ENCODE measurements around the gene SLC35F2.
A peak's percentile ranks its signal among the peaks of the same experiment; 100 is the strongest.
"Not testable (repeated sequence)": the region's sequence is repeated elsewhere in the genome, so short reads cannot be mapped to it uniquely, and the experiment has no call there.

Gene SLC35F2

DNA sequence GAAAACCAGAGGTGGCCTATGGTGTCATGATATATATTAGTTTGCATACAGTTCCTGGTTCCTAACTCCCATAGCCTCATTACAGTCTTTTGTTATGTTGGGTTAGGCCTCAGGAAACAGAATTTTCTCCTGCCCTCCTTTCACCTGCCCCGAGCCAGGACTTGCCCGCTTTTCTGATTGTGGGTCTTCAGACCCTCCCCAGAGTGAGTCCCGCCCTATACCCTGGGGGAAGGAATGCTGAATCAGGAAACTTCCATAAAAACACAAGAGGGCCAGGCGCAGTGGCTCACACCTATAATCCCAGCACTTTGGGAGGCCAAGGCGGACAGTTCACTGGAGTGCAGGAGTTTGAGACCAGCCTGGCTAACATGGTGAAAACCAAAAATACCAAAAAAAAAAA lies 70.9 kb downstream of the SLC35F2 start:
- no peak for DNase-seq

DNA sequence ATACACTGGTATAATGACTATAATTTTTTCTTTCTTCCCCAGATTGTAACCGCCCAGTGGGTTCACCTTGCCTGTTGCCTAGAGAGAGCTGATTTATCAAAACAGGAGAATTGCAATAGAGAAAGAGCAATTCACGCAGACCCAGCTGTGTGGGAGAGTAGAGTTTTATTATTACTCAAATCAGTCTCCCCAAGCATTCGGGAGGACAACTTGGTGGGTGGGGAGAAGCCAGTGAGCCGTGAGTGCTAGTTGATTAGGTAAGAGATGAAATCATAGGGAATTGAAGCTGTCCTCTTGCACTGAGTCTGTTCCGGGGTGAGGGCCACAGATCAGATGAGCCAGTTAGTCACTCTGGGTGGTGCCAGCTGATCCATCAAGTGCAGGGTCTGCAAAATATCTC lies 73.2 kb downstream of the SLC35F2 start:
- DNase-seq, result peak; percentile 14

DNA sequence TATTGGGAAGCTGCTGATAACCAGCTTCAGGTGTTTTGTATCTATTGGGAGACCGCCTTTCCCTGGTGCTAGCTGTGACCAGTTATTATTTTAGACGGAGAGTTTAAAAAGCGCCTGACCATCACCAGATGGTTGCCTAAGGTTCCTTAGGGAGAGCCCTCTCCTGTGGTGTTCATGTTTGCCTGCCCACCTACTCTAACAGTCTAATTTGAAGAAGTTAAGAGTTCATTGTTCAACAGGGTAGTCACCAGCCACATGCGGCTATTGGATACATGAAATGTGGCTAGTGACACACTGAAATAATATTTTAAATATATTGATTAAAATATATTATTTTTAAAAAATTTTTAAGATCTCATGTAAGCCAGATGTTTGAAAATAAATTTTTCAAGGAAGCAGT lies 75.5 kb downstream of the SLC35F2 start:
- peak; percentile 26 for DNase-seq

DNA sequence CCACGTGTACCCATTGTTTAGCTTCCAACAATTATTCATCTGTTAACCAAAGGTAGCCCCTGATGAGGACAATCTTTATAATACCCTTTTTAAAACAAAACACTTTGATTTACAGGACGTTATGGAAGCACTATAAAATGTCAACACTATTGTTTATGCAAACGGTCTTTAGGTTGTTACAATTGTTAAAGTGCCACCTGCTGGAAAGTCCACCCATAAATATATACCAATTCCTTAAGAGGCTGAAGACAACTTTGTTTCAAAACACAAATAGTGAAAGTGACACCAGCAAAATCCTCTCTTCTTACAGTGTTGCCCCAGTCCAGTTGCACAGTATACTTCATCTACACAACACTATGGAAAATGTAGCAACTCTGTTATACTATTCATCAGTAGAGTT lies 77.8 kb downstream of the SLC35F2 start:
- no peak for DNase-seq

DNA sequence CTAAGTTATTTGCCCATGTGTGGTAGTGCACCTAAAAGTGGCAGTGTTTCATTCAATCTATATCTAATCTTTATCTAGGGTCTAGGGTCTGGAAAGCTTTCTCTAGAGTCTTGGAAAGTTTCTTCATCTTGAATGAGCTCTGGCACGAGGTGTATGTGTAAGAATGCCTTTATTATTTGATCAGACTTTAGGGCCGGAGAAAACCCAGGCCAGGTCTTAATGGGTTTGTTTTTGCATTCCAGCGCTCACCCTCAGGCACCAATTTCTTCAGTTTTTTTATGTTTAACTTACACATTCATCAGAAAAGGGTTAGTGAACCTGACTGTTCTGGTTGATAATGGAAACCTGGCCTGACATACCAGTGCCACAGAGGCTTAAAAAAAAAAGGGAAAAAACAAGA lies 78.5 kb downstream of the SLC35F2 start:
- no peak for DNase-seq

DNA sequence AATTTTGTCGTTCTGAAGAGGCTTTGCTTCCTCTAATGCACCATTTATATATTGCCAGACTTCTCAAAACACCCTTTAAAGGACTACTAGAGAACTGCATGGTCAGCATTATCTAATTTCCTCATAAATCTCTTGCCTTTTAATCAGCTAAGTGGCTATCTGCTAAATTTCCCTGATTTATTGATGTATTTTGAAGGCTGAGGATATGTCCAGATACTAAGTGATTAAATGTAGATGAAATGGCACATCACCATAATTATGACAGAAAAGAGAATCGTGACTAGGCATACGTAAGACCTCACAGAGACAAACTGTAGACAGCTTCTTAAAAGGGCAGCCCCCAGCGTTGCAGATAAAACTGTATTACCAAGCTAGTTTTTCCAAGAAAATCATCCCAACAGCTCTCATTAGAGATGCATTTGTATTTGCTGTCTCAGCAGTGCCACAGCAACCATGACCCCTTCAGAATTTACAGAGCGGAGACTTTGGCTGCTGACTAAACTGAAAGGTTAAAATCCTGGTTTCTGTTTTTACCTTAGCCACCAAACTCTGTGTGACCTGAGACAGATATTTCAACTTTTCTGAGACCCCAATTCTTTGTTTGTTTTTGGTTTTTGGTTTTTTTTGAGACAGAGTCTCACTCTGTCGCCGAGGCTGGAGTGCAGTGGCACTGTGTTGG lies 79.6 kb downstream of the SLC35F2 start:
- no peak for DNase-seq

DNA sequence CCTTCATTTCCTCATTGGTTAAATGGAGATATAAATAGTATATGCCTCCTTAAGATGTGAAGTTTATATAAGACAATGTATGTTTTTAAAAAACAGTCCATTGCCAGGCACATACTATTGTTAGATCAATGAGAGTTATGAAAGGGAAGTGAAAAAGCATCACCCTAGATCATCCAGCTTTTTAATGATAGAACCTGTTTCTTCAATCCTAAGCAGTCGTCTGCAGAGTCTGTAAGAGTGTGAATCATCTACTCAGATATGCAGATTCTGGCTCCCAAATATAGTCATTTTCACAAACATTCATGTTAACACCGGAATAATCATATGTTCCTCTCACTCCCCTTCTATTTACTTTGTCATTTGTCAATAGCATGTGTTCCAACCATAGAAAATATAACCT lies 81.5 kb downstream of the SLC35F2 start:
- DNase-seq, result no peak

DNA sequence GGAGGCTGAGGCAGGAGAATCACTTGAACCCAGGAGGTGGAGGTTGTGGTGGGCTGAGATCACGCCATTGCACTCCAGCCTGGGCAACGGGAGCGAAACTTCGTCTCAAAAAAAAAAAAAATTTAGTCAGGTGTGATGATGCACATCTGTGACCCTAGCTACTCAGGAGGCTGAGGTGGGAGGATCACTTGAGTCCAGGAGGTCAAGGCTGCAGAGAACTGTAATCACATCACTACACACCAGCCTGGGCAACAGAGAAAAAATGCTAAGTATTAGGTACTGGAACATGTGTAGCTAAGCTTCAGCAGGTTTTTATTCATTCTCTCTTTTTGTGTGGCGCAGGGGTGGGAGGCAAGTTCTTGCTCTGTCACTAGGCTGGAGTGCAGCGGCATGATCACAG lies 82.5 kb downstream of the SLC35F2 start:
- DNase-seq, result no peak

DNA sequence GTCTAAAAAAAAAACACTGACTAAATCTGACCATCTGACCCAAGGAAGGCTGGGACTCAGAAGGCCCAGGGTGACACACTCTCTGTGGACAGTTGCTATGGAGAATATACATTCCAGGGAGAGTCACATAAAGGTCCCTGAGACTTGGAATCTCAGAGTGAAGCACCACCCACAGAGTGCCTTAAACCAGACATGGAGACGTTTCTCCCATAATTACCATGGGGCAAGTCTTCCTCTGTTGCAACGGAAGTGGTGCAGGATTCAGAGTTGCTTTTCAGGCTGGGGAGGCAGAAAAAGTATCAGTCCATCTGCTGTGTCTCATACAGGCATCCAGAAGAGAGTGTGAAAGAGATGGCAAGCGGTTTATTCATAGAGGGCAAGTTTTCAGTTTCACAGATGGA lies 88.0 kb downstream of the SLC35F2 start:
- DNase-seq, result peak; percentile 45

DNA sequence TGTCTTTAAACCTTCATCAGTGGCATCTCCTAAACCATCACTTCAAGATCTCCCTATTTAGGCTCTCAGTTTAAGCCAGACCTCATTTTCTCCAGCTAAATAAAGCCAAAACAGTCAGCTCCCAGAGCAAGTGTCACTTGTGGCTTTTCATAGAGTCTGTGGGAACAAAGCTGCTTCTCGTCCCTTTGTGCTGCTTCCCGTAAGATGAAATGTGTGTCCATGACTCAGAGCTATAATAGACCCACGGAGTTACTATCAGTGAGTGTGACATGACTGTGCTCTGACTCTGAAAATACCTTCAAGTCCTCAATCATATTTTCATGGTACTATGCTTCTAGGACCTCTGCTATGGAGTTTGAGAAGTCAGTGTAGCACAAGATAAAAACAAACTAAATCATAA lies 89.4 kb downstream of the SLC35F2 start:
- DNase-seq, result peak; percentile 68

DNA sequence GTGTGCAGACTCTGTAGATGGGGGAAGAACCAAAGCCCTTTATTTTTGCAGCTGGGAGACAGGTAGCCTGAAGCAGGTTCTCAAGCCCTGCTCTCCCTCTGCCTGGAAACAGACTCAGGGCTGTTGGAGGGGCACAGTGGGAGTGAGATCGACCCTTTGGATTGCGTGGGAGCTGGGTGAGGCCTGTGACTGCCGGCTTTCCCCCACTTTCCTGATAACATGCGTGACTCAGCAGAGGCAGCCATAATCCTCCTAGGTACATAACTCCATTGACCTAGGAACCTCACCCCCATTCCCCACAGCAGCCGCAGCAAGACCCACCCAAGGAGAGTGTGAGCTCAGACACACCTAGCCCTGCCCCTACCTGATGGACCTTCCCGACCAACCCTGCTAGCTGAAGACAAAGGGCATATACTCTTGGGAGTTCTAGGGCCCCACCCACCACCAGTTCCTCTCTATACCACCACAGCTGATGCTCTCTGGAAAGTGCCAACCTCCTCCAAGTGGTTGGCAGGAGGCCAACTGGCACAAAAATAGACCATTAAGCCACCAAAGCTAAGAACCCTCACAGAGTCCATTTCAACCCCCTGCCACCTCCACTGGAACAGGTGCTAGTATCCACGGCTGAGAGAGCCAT lies 99.8 kb downstream of the SLC35F2 start:
- DNase-seq, result not testable (repeated sequence)

DNA sequence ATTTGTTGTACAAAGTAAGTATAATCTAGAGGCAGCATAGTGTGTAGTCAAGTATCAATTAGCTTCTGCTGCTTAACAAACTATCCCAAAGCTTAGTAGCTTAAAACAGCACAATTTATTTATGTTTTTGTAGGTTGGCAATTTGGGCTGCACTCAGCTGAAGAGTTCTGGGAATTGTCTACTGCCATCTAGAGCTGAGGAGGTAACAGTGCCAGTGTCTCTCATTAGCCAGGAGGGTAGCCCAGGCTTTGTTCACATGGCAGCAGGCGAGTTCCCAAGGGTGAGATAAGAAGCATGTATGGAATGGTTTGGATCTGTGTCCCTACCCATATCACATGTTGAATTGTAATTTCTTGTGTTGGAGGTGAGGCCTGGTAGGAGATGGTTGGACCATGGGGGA lies 100.9 kb downstream of the SLC35F2 start:
- no peak for DNase-seq

DNA sequence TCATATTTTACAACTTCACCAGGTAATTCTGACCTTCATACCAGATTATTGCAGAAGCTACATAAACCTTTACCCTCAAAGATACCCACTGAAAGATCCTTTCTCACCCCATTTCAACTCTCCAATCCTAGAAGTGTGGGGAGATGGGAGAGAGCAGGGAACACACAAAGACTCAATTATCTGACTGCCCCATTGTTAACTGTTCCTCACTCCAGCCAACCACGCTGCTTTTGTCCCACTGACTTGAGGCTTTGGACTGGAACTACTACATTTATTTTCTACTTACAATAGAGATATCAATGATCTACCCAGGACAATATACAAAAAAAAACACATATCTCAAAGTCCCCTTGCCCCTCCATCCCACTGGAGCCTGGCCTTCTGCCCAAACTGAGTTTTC lies 102.0 kb downstream of the SLC35F2 start:
- DNase-seq, result no peak

DNA sequence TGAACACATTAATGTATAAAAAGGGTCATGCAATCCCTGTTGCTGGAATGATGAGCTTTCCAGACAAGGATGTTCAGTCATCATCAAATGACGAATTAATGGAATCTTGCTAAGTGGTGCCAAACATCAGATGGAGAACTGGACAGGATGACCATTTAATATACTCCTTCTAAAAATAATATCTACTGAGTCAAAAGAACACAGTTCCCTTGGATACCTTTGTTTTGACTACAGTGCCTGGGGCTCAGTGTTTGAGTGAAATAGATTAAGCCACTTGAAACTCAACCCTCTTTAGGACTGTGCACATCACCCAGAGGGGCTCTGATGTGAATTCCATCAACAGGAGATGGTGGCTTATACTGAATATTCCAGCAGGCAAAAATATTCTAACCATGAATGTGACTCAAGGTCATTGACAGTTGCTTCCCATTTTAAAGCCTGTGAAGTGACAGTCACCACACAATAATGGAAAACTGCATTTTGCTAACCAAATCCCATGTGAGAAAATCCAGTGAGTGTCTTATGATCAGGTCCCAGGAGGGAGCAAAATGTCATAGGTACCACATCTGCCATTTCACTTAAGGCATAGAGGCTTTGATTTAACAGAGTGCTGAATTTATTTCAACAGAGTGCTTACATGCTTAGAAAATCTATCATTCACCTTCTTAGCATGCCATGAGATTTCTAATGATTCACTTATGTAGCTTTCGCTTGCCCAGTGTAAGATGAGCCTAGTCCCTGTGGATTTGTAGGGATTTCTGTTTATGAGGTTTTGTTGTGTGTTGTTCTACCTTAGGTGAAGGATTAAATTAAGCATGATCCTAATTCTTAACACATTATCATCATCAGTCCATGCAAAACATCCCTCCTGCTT lies 105.4 kb downstream of the SLC35F2 start:
- peak; percentile 16 for DNase-seq

DNA sequence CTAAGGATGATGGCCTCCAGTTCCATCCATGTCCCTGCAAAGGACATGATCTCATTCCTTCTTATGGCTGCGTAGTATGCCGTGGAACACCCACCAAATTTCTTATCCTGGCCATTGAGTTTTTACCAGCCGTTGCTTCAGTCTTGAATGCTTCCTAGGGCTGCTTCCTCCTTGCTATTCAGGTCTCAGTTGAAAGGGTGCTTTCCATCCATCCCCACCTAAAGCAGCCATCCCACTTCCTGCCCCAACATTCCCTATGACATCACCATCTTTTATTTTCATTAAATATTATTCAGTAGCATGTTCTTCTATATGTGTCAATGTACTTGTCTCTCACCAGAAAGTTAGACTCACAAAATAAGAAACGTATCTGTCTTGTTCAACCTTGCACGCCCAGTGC lies 106.1 kb downstream of the SLC35F2 start:
- DNase-seq, result no peak

DNA sequence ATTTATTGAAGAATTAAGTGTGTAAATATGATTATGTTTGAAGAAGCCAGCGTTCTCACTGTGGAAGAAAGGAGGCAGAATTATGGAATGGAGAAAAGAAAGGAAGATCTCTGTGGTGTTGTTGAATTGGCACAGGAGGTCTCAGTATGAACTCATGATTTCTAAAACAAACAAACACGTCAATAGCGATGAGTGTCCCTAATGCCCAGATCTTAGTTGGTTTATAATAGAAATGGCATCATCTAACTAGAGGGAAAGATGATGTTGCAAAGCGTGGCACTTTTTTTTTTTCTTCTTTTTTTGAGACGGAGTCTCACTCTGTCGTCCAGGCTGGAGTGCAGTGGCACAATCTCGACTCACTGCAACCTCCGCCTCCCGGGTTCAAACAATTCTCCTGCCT lies 107.5 kb downstream of the SLC35F2 start:
- DNase-seq, result no peak

DNA sequence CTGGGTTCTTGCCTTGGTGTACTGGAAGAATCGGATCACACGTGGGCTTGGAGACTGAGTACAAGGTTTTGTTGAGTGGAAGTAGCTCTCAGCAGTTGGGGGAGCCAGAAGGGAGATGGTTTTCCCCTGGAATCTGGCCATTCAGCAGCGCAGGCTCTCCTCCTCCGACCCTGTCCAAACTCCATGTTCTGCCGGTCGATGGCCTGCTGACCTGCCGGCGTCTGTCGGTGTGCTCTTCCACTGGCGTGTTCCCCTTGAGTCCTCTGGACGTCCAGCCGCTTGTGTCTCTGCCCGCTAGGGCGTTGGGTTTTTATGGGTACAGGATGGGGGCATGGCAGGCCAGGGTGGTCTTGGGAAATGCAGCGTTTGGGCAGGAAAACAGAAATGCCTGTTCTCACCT lies 108.3 kb downstream of the SLC35F2 start:
- no peak for DNase-seq

DNA sequence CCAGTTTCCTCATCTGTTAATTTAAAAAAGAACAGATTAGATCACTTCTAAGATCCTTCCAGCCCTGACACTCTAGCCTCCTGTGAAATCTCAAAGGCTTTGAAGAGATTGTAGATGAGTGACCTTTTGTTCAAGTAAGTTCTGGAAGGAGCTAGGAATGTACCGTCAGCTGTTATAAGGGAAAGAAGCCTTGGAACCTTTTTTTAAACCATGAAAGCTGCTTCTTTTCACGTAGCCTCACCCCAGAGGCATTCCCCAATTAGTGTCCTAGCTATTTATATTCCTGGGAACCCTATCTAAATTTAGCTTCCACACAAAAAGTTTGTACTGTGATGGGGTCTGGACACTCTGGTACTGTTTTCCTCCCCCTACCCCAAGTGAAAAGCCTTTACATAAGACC lies 111.0 kb downstream of the SLC35F2 start:
- no peak for DNase-seq

DNA sequence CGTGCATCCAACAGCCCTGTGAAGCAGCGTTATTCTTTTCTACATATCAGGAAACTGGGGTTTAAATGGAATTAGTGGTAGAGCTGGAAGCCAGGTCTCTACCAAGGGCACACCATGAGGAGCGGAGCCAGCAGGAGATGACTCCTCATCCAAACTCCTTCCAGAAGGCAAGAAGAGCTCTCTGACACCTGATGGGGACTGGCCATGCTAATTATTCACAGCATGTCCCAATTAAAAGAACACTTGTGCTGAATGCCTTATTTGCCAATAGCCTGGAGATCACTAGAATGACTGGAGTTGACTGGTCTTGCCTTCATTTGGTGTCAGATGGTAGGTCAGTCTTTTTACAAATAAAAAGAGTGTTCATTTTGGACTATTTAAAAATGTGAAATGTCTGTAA lies 113.9 kb downstream of the SLC35F2 start:
- no peak for DNase-seq

DNA sequence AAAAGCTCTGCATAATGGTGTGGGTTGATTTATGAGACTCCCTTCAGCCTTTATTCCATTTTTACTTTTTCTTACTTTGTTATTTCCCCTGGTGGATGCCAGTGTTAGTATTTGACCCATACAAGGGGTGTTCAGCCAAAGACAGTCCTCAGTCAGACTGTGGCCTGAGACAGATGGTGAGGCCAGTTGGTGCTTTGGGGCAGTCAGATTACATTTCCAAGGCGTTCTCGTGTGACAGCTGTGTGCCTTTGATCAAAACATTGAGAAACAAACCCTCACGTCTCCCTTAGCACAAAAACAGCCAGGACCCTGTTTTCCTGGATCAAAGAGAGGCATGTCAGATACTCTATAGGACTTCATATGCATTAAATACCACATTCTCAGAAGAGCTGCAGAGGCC lies 115.4 kb downstream of the SLC35F2 start:
- DNase-seq, result no peak

DNA sequence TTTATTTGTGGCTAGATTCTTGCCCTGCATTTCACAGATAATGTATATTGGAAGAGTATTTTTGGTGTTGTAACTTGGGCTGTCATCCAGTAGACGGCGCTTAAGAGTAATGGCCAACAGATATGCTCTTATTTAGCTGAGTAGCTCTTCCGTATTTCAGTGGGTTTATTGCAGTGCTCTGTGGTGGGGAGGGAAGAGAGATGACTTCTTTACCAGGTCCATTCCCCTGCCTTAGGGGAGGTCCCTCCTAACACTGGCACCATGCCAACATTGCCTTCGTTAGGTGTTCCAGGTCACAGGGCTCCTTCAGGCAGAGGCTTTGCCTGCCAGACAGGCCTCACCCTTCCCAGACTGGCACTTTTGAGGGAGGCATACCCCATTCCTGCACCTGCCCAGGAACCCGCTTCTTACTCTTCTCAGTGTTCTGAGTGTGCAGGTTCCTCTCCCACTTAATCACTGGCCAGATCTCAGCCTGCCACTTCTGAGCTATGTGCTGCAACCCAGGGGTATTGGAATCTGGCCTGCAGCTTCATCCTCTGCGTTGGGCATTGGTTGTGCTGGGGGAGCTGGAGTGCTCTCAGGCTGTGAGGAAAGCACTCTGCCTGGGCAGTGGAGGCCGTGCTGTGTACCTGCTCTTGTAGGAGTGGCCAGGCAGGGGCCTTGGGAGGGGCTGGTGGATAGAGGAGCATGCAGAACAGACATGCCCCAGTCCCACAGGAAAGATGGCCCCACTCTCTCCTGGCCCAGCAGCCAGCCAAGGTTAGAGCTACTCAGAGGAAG lies 117.4 kb downstream of the SLC35F2 start:
- DNase-seq, result no peak
